K562 (cell line): ENCODE results near the gene PACS2. TPM values are rescaled to one million over a fixed set of nuclear protein-coding genes. Genes with fewer than 3 reads are reported as not detected.

Experiments
- CEBPB ChIP-seq: fragments of 450-650 bp; IDR thresholded peaks from 2 replicates; pipeline ENCODE4 v1.6.1; 2016; ENCODE audit warnings: missing genetic modification characterization, missing compliant biosample characterization
- DIDO1 ChIP-seq: fragments of 450-650 bp; IDR thresholded peaks from 2 replicates; pipeline ENCODE4 v1.6.1; 2016; ENCODE audit warnings: low read depth, missing biosample characterization, missing genetic modification characterization
- DNMT1 ChIP-seq: fragments of 450-650 bp; IDR thresholded peaks from 2 replicates; pipeline ENCODE4 v1.6.1; 2016; ENCODE audit warnings: antibody characterized with exemption, mild to moderate bottlenecking
- E2F6 ChIP-seq, 2 experiments: IDR thresholded peaks; 2 replicates each; pipeline ENCODE4 v1.6.1; 2011; ENCODE audit warnings: borderline replicate concordance in 1 of 2, control low read depth in 1 of 2, low read depth in 1 of 2, low read length in 1 of 2, mild to moderate bottlenecking in 1 of 2, mixed read lengths in 1 of 2, moderate library complexity in 1 of 2; ENCODE audit not compliant: insufficient read depth in 1 of 2, insufficient read length in 1 of 2, poor library complexity in 1 of 2, severe bottlenecking in 1 of 2; ENCODE audit errors: extremely low read depth in 1 of 2
- EGR1 ChIP-seq: fragments of 450-650 bp; conservative IDR thresholded peaks from 2 replicates; pipeline ENCODE4 v1.6.1; 2017; ENCODE audit warnings: mild to moderate bottlenecking
- HDAC2 ChIP-seq: fragments of 450-650 bp; IDR thresholded peaks from 2 replicates; pipeline ENCODE4 v1.6.1; 2016; ENCODE audit warnings: mild to moderate bottlenecking
- HNRNPH1 ChIP-seq: fragments of 200-400 bp; formaldehyde crosslinking; optimal IDR thresholded peaks from 2 replicates; pipeline ENCODE3; 2017; ENCODE audit warnings: low read depth, mild to moderate bottlenecking, low read length, moderate library complexity
- HNRNPUL1 ChIP-seq: fragments of 200-400 bp; formaldehyde crosslinking; IDR thresholded peaks from 2 replicates; pipeline ENCODE4 v1.6.1; 2017; ENCODE audit warnings: low read length
- JUNB ChIP-seq: fragments of 450-650 bp; formaldehyde crosslinking; conservative IDR thresholded peaks from 2 replicates; pipeline ENCODE4 v1.4.0; 2020; ENCODE audit warnings: mild to moderate bottlenecking
- KHSRP ChIP-seq: fragments of 450-650 bp; IDR thresholded peaks from 2 replicates; pipeline ENCODE4 v1.6.1; 2017
- KLF1 ChIP-seq: fragments of 450-650 bp; IDR thresholded peaks from 2 replicates; pipeline ENCODE4 v1.6.1; 2016; ENCODE audit warnings: missing genetic modification characterization, missing compliant biosample characterization
- MTA2 ChIP-seq: fragments of 450-650 bp; IDR thresholded peaks from 2 replicates; pipeline ENCODE4 v1.6.1; 2016; ENCODE audit warnings: low read depth
- NBN ChIP-seq: fragments of 450-650 bp; IDR thresholded peaks from 2 replicates; pipeline ENCODE4 v1.6.1; 2016; ENCODE audit warnings: low read depth, mild to moderate bottlenecking
- NEUROD1 ChIP-seq: fragments of 150-350 bp; IDR thresholded peaks from 2 replicates; pipeline ENCODE4 v1.6.1; 2014; ENCODE audit warnings: borderline replicate concordance, low read length, low read depth; ENCODE audit not compliant: partially characterized antibody
- SMARCB1 ChIP-seq: IDR thresholded peaks from 2 replicates; pipeline ENCODE4 v1.6.1; 2011; ENCODE audit warnings: improper control_type of control experiment, low read depth; ENCODE audit not compliant: insufficient read length
- SMARCE1 ChIP-seq: fragments of 450-650 bp; IDR thresholded peaks from 2 replicates; pipeline ENCODE4 v1.7.1; 2016; ENCODE audit warnings: mild to moderate bottlenecking
- SPI1 ChIP-seq: IDR thresholded peaks from 2 replicates; pipeline ENCODE4 v1.6.1; 2011; ENCODE audit warnings: low read depth, low read length, control low read depth, borderline replicate concordance
- XRCC3 ChIP-seq: fragments of 450-650 bp; IDR thresholded peaks from 2 replicates; pipeline ENCODE4 v1.6.1; 2017; ENCODE audit warnings: mild to moderate bottlenecking, moderate library complexity
- ZNF174 ChIP-seq: fragments of 250-450 bp; sonication (Bioruptor Pico); IDR thresholded peaks from 2 replicates; pipeline ENCODE4 v1.4.0; 2020; ENCODE audit warnings: mild to moderate bottlenecking
- ZNF449 ChIP-seq: fragments of 250-450 bp; sonication (Bioruptor Pico); IDR thresholded peaks from 2 replicates; pipeline ENCODE4 v1.8.0; 2022; ENCODE audit warnings: moderate library complexity, mild to moderate bottlenecking, inconsistent platforms
- polyA plus RNA-seq, 8 experiments: library from polyadenylated mRNA; depleted of rRNA in 4 of 8; stranded (reverse) in 5 of 8; unstranded in 3 of 8; fragments of >200 nt; fragmentation: Nextera tagmentation in 2 of 8; fragmentation: Illumina TruSeq in 1 of 8; extraction: Ambion mirVana in 2 of 8; extraction: Trizol in 1 of 8; gene quantifications; 2 replicates each; pipeline versions ENCODE4 v1.2.1 to v1.2.3, GENCODE V29; 2011 to 2014; ENCODE audit warnings: inconsistent platforms in 1 of 8, missing spikeins in 1 of 8
- total RNA-seq, 7 experiments: library from RNA; depleted of rRNA in 6 of 7; stranded (reverse); fragments of >200 nt in 6 of 7; fragmentation: Illumina TruSeq in 2 of 7; extraction: Trizol in 2 of 7; gene quantifications; 2 replicates each; pipeline versions ENCODE4 v1.2.1 to v1.2.3, GENCODE V29; 2011 to 2021; ENCODE audit warnings: low replicate concordance in 1 of 7
- TF ChIP-seq, protein P1 (sequence below): fragments of 250-450 bp; sonication (Bioruptor Pico); IDR thresholded peaks from 2 replicates; pipeline ENCODE4 v1.4.0; 2020; ENCODE audit warnings: mild to moderate bottlenecking
- TF ChIP-seq, protein P2 (sequence below): fragments of 250-450 bp; sonication (Bioruptor Pico); IDR thresholded peaks from 2 replicates; pipeline ENCODE4 v1.9.0; 2021; ENCODE audit warnings: mild to moderate bottlenecking
- TF ChIP-seq, protein P3 (sequence below), 3 experiments: IDR thresholded peaks in 2 of 3; conservative IDR thresholded peaks in 1 of 3; 2 replicates each; pipeline ENCODE4 v1.5.1; 2011 to 2012; ENCODE audit warnings: low read length in 3 of 3, mild to moderate bottlenecking in 3 of 3, control low read depth in 2 of 3, improper control_type of control experiment in 1 of 3, inconsistent platforms in 1 of 3, low read depth in 1 of 3, mixed read lengths in 1 of 3, moderate library complexity in 1 of 3; ENCODE audit not compliant: insufficient read depth in 2 of 3

The PACS2 gene
- total and polyA plus RNA-seq, 9 of the 15 experiments (the other 6 are each of a cell fraction or from before 2014, with no cell fraction given): 0.11 to 20.8 (median 9.9) TPM

- TF ChIP-seq HNRNPH1: no peak
- TF ChIP-seq, protein P1, sequence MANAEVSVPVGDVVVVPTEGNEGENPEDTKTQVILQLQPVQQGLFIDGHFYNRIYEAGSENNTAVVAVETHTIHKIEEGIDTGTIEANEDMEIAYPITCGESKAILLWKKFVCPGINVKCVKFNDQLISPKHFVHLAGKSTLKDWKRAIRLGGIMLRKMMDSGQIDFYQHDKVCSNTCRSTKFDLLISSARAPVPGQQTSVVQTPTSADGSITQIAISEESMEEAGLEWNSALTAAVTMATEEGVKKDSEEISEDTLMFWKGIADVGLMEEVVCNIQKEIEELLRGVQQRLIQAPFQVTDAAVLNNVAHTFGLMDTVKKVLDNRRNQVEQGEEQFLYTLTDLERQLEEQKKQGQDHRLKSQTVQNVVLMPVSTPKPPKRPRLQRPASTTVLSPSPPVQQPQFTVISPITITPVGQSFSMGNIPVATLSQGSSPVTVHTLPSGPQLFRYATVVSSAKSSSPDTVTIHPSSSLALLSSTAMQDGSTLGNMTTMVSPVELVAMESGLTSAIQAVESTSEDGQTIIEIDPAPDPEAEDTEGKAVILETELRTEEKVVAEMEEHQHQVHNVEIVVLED (CRISPR knock-in tag): peak; percentile 15; the same call in 1 of the 2 replicates
- TF ChIP-seq, protein P2, sequence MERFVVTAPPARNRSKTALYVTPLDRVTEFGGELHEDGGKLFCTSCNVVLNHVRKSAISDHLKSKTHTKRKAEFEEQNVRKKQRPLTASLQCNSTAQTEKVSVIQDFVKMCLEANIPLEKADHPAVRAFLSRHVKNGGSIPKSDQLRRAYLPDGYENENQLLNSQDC (CRISPR knock-in tag): no peak
- TF ChIP-seq HDAC2: no peak
- no peak for TF ChIP-seq DNMT1
- no peak for TF ChIP-seq DIDO1 (tag)
- no peak for TF ChIP-seq ZNF174 (CRISPR knock-in tag)
- peak; percentile 36 for TF ChIP-seq EGR1
- TF ChIP-seq NEUROD1: no peak
- TF ChIP-seq SPI1: no peak
- no peak for TF ChIP-seq SMARCE1
- TF ChIP-seq KHSRP: no peak
- no peak for TF ChIP-seq CEBPB
- no peak for TF ChIP-seq HNRNPUL1
- TF ChIP-seq MTA2: no peak
- no peak for TF ChIP-seq ZNF449 (CRISPR knock-in tag)
- no peak for TF ChIP-seq KLF1 (tag)
- TF ChIP-seq XRCC3: no peak
- no peak for TF ChIP-seq NBN
- TF ChIP-seq E2F6 (IDR thresholded peaks at IDR 0.05; ENCODE audit: borderline replicate concordance in 1 of 2, extremely low read depth in 1 of 2, insufficient read depth in 1 of 2, insufficient read length in 1 of 2, low read depth in 1 of 2, low read length in 1 of 2, poor library complexity in 1 of 2, severe bottlenecking in 1 of 2): peak; percentile 39 to 77
- TF ChIP-seq JUNB (CRISPR knock-in tag): no peak
- TF ChIP-seq, protein P3, sequence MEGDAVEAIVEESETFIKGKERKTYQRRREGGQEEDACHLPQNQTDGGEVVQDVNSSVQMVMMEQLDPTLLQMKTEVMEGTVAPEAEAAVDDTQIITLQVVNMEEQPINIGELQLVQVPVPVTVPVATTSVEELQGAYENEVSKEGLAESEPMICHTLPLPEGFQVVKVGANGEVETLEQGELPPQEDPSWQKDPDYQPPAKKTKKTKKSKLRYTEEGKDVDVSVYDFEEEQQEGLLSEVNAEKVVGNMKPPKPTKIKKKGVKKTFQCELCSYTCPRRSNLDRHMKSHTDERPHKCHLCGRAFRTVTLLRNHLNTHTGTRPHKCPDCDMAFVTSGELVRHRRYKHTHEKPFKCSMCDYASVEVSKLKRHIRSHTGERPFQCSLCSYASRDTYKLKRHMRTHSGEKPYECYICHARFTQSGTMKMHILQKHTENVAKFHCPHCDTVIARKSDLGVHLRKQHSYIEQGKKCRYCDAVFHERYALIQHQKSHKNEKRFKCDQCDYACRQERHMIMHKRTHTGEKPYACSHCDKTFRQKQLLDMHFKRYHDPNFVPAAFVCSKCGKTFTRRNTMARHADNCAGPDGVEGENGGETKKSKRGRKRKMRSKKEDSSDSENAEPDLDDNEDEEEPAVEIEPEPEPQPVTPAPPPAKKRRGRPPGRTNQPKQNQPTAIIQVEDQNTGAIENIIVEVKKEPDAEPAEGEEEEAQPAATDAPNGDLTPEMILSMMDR (IDR thresholded peaks at IDR 0.05 in 2 of 3, conservative IDR thresholded peaks at IDR 0.05 in 1 of 3; ENCODE audit: insufficient read depth in 2 of 3, low read depth in 1 of 3, low read length in 3 of 3): peak; percentile 57 to 72 (median 57)
- no peak for TF ChIP-seq SMARCB1
Observed at GRCh38 chr14:105414456-105415371, 100.2 kb downstream of the PACS2 start (continued).
